HL-60 (cell line): ENCODE measurements around the gene ESX1.

ENCODE experiments used
- GABPA ChIP-seq: IDR thresholded peaks from 2 replicates; pipeline ENCODE4 v1.6.1; 2012; ENCODE audit warnings: low read depth
- POLR2AphosphoS5 ChIP-seq: IDR thresholded peaks from 2 replicates; pipeline ENCODE4 v1.6.1; 2012; ENCODE audit warnings: low read depth
- SPI1 ChIP-seq: IDR thresholded peaks from 2 replicates; pipeline ENCODE4 v1.6.1; 2012; ENCODE audit warnings: low read depth, mild to moderate bottlenecking, borderline replicate concordance
- TF ChIP-seq, protein P1 (sequence below): IDR thresholded peaks from one replicate; pipeline ENCODE4 v1.5.1; 2011; ENCODE audit warnings: low read length, control low read depth, inconsistent platforms; ENCODE audit not compliant: insufficient read depth
- TF ChIP-seq, protein P2 (sequence below): IDR thresholded peaks from 2 replicates; pipeline ENCODE4 v1.6.1; 2012; ENCODE audit warnings: low read depth; ENCODE audit not compliant: insufficient replicate concordance

DNA sequence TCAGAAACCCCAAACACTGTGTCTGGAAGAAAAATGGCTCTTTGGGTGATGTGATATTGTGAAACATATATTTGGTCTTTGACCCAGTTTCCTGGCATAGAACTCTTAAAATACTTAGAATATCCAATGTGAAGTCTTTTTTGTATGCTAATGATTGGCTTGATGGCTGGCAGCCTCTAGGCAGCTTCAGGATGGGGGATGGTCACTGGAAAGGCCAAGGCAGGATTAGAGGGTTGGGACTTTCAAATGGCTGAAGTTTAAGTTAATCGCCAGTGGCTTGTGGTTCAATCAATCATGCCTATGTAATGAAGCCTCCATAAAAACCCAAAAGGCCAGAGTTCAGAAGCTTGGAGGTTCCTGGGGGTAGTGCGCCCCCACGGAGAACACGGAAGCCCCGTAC, 33.5 kb upstream of the ESX1 start:
- no peak for TF ChIP-seq POLR2AphosphoS5
- TF ChIP-seq, protein P1, sequence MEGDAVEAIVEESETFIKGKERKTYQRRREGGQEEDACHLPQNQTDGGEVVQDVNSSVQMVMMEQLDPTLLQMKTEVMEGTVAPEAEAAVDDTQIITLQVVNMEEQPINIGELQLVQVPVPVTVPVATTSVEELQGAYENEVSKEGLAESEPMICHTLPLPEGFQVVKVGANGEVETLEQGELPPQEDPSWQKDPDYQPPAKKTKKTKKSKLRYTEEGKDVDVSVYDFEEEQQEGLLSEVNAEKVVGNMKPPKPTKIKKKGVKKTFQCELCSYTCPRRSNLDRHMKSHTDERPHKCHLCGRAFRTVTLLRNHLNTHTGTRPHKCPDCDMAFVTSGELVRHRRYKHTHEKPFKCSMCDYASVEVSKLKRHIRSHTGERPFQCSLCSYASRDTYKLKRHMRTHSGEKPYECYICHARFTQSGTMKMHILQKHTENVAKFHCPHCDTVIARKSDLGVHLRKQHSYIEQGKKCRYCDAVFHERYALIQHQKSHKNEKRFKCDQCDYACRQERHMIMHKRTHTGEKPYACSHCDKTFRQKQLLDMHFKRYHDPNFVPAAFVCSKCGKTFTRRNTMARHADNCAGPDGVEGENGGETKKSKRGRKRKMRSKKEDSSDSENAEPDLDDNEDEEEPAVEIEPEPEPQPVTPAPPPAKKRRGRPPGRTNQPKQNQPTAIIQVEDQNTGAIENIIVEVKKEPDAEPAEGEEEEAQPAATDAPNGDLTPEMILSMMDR = no peak
- TF ChIP-seq, protein P2, sequence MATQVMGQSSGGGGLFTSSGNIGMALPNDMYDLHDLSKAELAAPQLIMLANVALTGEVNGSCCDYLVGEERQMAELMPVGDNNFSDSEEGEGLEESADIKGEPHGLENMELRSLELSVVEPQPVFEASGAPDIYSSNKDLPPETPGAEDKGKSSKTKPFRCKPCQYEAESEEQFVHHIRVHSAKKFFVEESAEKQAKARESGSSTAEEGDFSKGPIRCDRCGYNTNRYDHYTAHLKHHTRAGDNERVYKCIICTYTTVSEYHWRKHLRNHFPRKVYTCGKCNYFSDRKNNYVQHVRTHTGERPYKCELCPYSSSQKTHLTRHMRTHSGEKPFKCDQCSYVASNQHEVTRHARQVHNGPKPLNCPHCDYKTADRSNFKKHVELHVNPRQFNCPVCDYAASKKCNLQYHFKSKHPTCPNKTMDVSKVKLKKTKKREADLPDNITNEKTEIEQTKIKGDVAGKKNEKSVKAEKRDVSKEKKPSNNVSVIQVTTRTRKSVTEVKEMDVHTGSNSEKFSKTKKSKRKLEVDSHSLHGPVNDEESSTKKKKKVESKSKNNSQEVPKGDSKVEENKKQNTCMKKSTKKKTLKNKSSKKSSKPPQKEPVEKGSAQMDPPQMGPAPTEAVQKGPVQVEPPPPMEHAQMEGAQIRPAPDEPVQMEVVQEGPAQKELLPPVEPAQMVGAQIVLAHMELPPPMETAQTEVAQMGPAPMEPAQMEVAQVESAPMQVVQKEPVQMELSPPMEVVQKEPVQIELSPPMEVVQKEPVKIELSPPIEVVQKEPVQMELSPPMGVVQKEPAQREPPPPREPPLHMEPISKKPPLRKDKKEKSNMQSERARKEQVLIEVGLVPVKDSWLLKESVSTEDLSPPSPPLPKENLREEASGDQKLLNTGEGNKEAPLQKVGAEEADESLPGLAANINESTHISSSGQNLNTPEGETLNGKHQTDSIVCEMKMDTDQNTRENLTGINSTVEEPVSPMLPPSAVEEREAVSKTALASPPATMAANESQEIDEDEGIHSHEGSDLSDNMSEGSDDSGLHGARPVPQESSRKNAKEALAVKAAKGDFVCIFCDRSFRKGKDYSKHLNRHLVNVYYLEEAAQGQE = no peak
- TF ChIP-seq GABPA = no peak
- TF ChIP-seq SPI1 = no peak
